Glutamatergic neuron (in vitro differentiated cells): ENCODE results near the gene LIN7A. TPM values are rescaled to one million over a fixed set of nuclear protein-coding genes. Genes with fewer than 3 reads are reported as not detected.

Experiments used
- DNase-seq: peaks from one replicate; pipeline ENCODE4 v3.0.0; 2022
- H3K27ac Mint-ChIP-seq: one replicate; pipeline ENCODE4 v1.8.0; 2020; ENCODE audit warnings: mild to moderate bottlenecking, mixed read lengths, inconsistent platforms; ENCODE audit not compliant: unreplicated experiment
- H3K27me3 Mint-ChIP-seq: one replicate; pipeline ENCODE4 v1.8.0; 2020; ENCODE audit warnings: mild to moderate bottlenecking, moderate library complexity, mixed read lengths, inconsistent platforms; ENCODE audit not compliant: unreplicated experiment
- H3K36me3 Mint-ChIP-seq: one replicate; pipeline ENCODE4 v1.8.0; 2020; ENCODE audit warnings: mild to moderate bottlenecking, mixed read lengths, inconsistent platforms; ENCODE audit not compliant: unreplicated experiment
- H3K4me1 Mint-ChIP-seq: one replicate; pipeline ENCODE4 v1.8.0; 2020; ENCODE audit warnings: mild to moderate bottlenecking, low read depth, mixed read lengths, inconsistent platforms; ENCODE audit not compliant: unreplicated experiment
- H3K4me3 Mint-ChIP-seq: one replicate; pipeline ENCODE4 v1.8.0; 2020; ENCODE audit warnings: mild to moderate bottlenecking, mixed read lengths, inconsistent platforms; ENCODE audit not compliant: unreplicated experiment
- H3K9me3 Mint-ChIP-seq: one replicate; pipeline ENCODE4 v1.8.0; 2020; ENCODE audit warnings: mild to moderate bottlenecking, moderate library complexity, mixed read lengths, inconsistent platforms; ENCODE audit not compliant: unreplicated experiment
- microRNA-seq: library from miRNA; unstranded; fragments of <30 nt; microRNA quantifications from one replicate; pipeline ENCODE4, GENCODE V29; 2020; ENCODE audit not compliant: unreplicated experiment
- total RNA-seq: library from RNA; stranded (reverse); fragmentation: NEBNext Ultra II Directional; extraction: Animal tissue kit (Norgen Biotek cat#: 25700); gene quantifications from one replicate; pipeline ENCODE4 v1.2.1, GENCODE V29; 2021; ENCODE audit not compliant: unreplicated experiment
- TF ChIP-seq, protein P1 (sequence below): fragments of 200-600 bp; sonication (generic); IDR thresholded peaks from one replicate; pipeline ENCODE4 v1.5.0; 2021; ENCODE audit not compliant: partially characterized antibody, unreplicated experiment

LIN7A gene
- total RNA-seq, 1 donor from 2014 or later = 41.9 TPM

DNA sequence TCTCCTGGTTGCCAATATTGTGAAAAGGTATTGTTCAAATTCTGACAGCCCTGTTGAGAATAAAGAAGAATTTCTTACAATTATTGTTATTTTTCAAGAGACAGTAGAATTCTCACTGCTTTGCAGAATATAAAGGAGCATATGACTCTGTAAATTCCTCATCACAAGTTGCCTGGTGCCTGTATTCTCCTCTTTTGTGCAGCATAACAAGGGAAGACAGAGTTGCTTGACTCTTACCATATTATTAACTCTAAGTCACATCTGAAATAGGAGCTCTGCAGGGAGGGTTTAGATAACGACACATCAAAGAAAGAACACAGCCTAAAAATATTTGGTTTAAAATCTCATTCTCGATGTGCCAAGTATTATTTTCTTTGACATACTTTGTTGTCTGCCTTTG lies 189.9 kb downstream of the LIN7A start:
- no peaks in the 10 kb centered on the region for H3K27me3 Mint-ChIP-seq
- DNase-seq = no peak
- H3K36me3 Mint-ChIP-seq = no peaks in the 10 kb centered on the region
- H3K4me3 Mint-ChIP-seq = no peak overlapping the region
- TF ChIP-seq, protein P1, sequence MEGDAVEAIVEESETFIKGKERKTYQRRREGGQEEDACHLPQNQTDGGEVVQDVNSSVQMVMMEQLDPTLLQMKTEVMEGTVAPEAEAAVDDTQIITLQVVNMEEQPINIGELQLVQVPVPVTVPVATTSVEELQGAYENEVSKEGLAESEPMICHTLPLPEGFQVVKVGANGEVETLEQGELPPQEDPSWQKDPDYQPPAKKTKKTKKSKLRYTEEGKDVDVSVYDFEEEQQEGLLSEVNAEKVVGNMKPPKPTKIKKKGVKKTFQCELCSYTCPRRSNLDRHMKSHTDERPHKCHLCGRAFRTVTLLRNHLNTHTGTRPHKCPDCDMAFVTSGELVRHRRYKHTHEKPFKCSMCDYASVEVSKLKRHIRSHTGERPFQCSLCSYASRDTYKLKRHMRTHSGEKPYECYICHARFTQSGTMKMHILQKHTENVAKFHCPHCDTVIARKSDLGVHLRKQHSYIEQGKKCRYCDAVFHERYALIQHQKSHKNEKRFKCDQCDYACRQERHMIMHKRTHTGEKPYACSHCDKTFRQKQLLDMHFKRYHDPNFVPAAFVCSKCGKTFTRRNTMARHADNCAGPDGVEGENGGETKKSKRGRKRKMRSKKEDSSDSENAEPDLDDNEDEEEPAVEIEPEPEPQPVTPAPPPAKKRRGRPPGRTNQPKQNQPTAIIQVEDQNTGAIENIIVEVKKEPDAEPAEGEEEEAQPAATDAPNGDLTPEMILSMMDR = no peak
- no peaks in the 10 kb centered on the region for H3K9me3 Mint-ChIP-seq
- no peak overlapping the region for H3K27ac Mint-ChIP-seq
- no peaks in the 10 kb centered on the region for H3K4me1 Mint-ChIP-seq

DNA sequence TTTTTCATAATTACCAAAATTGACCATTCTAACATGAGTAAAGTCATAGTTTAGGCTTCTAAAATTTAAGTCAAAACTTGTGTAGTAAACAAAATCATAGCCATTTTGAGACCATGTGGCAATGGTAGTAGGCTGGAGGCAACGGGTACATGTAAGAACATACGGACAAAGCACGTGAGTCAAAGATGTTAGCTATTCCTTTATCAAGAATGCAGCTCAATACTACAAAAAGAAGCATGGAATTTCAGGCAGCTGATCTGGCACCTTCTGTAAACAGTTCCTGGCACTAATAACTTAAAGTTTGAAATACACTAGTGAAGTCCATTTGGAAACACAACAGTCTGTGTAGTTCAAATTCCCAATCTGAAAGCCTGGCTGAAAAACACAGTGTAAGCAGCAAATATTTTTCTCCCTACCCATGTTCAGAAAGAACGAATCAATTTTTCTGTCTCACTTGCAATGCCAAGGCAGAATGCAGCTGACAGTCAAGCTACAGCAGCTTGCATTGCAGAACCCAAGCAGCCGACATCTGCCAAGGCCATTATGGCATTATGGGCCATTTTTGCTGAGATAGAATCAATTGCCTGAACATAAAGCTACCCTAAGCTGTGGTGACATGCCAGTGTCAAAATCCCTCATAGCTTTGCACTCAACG lies 191.8 kb downstream of the LIN7A start:
- TF ChIP-seq, protein P1 = no peak
- Mint-ChIP-seq H3K36me3 (no peaks in the 10 kb centered on the region), H3K27me3 (no peaks in the 10 kb centered on the region), H3K4me1 (no peaks in the 10 kb centered on the region), H3K4me3 (no peak overlapping the region), H3K9me3 (no peaks in the 10 kb centered on the region), H3K27ac (no peak overlapping the region)
- no peak for DNase-seq

Small RNA genes within 50 kb of the gene (microRNA-seq; reads per million reads assigned to microRNA genes)
- not detected for gene MIR617
- 27.8 reads per million, percentile 62 among the genes with 10 or more reads in this experiment for gene MIR618

Other genes with a start within 250 kb of the LIN7A start
- gene MYF6, start 230.3 kb downstream of the LIN7A start, total RNA-seq = not detected
- not detected for gene MYF5, start 221.0 kb downstream of the LIN7A start, total RNA-seq
- 3.6 TPM for gene ACSS3, start 140.1 kb upstream of the LIN7A start, total RNA-seq